ENCODE measurements around the gene GRK5.
"Not testable (repeated sequence)": the region's sequence is repeated elsewhere in the genome, so short reads cannot be mapped to it uniquely, and the experiment has no call there.

- not testable (repeated sequence) for TF ChIP-seq POLR2AphosphoS5 (IDR thresholded peaks at IDR 0.05; ENCODE audit: borderline replicate concordance, low read depth, low read length); EZH2 (IDR thresholded peaks at IDR 0.05); FOXP2 (optimal IDR thresholded peaks at IDR 0.05; ENCODE audit: control extremely low read depth, extremely low read length, insufficient read depth)
These were observed 68.8 kb downstream of the GRK5 start for GRCh38 chr10:119276194-119276593.
